ENCODE measurements around the gene TARBP1.
A peak's percentile ranks its signal among the peaks of the same experiment; 100 is the strongest.

Gene TARBP1

GRCh38 chr1:234484991-234485739 lies 6.2 kb upstream of the TARBP1 start:
- no peak for DNase-seq (ENCODE audit: low read depth in 3 of 3, low spot score in 1 of 3)

GRCh38 chr1:234484218-234484617 lies 5.2 kb upstream of the TARBP1 start:
- DNase-seq (ENCODE audit: low read depth in 3 of 3, low spot score in 1 of 3): no peak

GRCh38 chr1:234481771-234482170 lies 2.8 kb upstream of the TARBP1 start:
- no peak for DNase-seq (ENCODE audit: low read depth in 3 of 3, low spot score in 1 of 3)

GRCh38 chr1:234479866-234480265 lies 887 bp upstream of the TARBP1 start:
- DNase-seq (ENCODE audit: low read depth in 3 of 3, low spot score in 1 of 3): no peak

GRCh38 chr1:234479310-234479559 lies 256 bp upstream of the TARBP1 start:
- DNase-seq (ENCODE audit: low read depth in 3 of 3, low spot score in 1 of 3): no peak

GRCh38 chr1:234478152-234478480 lies 863 bp downstream of the TARBP1 start:
- DNase-seq (ENCODE audit: low read depth in 3 of 3, low spot score in 1 of 3): peak; percentile 18 to 56 (median 43)

GRCh38 chr1:234477386-234478151 lies 1.4 kb downstream of the TARBP1 start:
- no peak for DNase-seq (ENCODE audit: low read depth in 3 of 3, low spot score in 1 of 3)

GRCh38 chr1:234476172-234476571 lies 2.8 kb downstream of the TARBP1 start:
- no peak for DNase-seq (ENCODE audit: low read depth in 3 of 3, low spot score in 1 of 3)

GRCh38 chr1:234475167-234475793 lies 3.7 kb downstream of the TARBP1 start:
- DNase-seq (ENCODE audit: low read depth in 3 of 3, low spot score in 1 of 3): no peak

- DNase-seq (ENCODE audit: low read depth in 3 of 3, low spot score in 1 of 3): no peak
These were observed 4.6 kb downstream of the TARBP1 start for GRCh38 chr1:234474375-234474774.

GRCh38 chr1:234473118-234473517 lies 5.9 kb downstream of the TARBP1 start:
- DNase-seq (ENCODE audit: low read depth in 3 of 3, low spot score in 1 of 3): no peak

- no peak for DNase-seq (ENCODE audit: low read depth in 3 of 3, low spot score in 1 of 3)
These were observed 9.6 kb downstream of the TARBP1 start for GRCh38 chr1:234469376-234469775.

- no peak for DNase-seq (ENCODE audit: low read depth in 3 of 3, low spot score in 1 of 3)
These were observed 10.4 kb downstream of the TARBP1 start for GRCh38 chr1:234468580-234468979.

GRCh38 chr1:234467821-234468220 lies 11.2 kb downstream of the TARBP1 start:
- no peak for DNase-seq (ENCODE audit: low read depth in 3 of 3, low spot score in 1 of 3)

- DNase-seq (ENCODE audit: low read depth in 3 of 3, low spot score in 1 of 3): no peak
These were observed 12.0 kb downstream of the TARBP1 start for GRCh38 chr1:234466945-234467344.

GRCh38 chr1:234463749-234464148 lies 15.2 kb downstream of the TARBP1 start:
- DNase-seq (ENCODE audit: low read depth in 3 of 3, low spot score in 1 of 3): no peak

GRCh38 chr1:234460652-234461051 lies 18.3 kb downstream of the TARBP1 start:
- DNase-seq (ENCODE audit: low read depth in 3 of 3, low spot score in 1 of 3): no peak

- no peak for DNase-seq (ENCODE audit: low read depth in 3 of 3, low spot score in 1 of 3)
These were observed 20.5 kb downstream of the TARBP1 start for GRCh38 chr1:234458352-234459017.

GRCh38 chr1:234454926-234455325 lies 24.1 kb downstream of the TARBP1 start:
- DNase-seq (ENCODE audit: low read depth in 3 of 3, low spot score in 1 of 3): no peak

- DNase-seq (ENCODE audit: low read depth in 3 of 3, low spot score in 1 of 3): no peak
These were observed 26.5 kb downstream of the TARBP1 start for GRCh38 chr1:234452406-234452965.

GRCh38 chr1:234440348-234440747 lies 38.6 kb downstream of the TARBP1 start:
- no peak for DNase-seq (ENCODE audit: low read depth in 3 of 3, low spot score in 1 of 3)

- DNase-seq (ENCODE audit: low read depth in 3 of 3, low spot score in 1 of 3): no peak
These were observed 40.4 kb downstream of the TARBP1 start for GRCh38 chr1:234438579-234438978.
